ENCODE results near the gene IER5. TPM values are rescaled to one million over a fixed set of nuclear protein-coding genes. Genes with fewer than 3 reads are reported as not detected.

Gene IER5
- polyA plus RNA-seq, 1 of the 3 experiments (the other 2 are of a cell fraction): 52.9 TPM

DNA sequence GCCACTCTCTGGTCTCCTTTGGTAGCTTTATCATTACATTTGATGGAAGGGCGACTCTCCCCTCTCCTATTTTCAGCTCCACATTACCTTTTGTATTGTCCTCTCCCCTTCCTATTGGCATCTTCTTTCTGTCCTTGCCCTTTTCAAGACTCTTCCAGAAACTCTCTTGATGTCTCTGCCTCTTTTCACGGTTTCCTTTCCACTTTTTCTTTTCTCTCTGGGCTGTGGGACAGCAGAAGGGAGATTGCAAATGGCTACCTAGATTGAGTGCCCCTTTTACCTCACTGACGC, 17.5 kb downstream of the IER5 start:
- Histone ChIP-seq H3K9me2 (no peaks in the 10 kb centered on the region), H3K36me3 (replicated peaks in 1 of 2; ENCODE audit: control insufficient read depth in 1 of 2, insufficient read depth in 2 of 2, low read length in 1 of 2) (no peaks in the 10 kb centered on the region), H3K79me2 (ENCODE audit: insufficient read depth) (peaks cover 27% of the 10 kb centered on the region), H3K4me1 (ENCODE audit: control insufficient read depth in 1 of 2, insufficient read depth in 2 of 2, low read depth in 1 of 2, low read length in 1 of 2) (peaks cover 40 to 46% of the 10 kb centered on the region in 2 experiments; a peak in 3 of 4 replicates), H3K9me3 (no peaks in the 10 kb centered on the region), H3K9ac (peak overlapping the region; percentile 46; the same call in 1 of the 2 replicates), H3F3A (replicated peaks; ENCODE audit: insufficient read depth) (peaks cover 30% of the 10 kb centered on the region), H3K27ac (ENCODE audit: low read depth in 2 of 2, low read length in 1 of 2) (peak overlapping the region in 1 of 2 experiments; percentile 77; a peak in 3 of 4 replicates), H3K4me2 (peak overlapping the region; percentile 71; the same call in 1 of the 2 replicates), H3K27me3 (ENCODE audit: insufficient read depth) (no peaks in the 10 kb centered on the region), H4K20me1 (ENCODE audit: insufficient read depth) (no peaks in the 10 kb centered on the region), H2AFZ (ENCODE audit: low read depth) (peak overlapping the region; percentile 71), H3K4me3 (ENCODE audit: low read depth in 2 of 2, low read length in 1 of 2) (no peak overlapping the region)
- CTCF ChIA-PET: interaction anchor here (0.7 to 18.5 kb wide), 6 partner anchors 14 to 243 kb away, joined by 3 to 143 read pairs (median 9); no protein-coding TSS in a partner anchor
- 87% methylated on average over 3 of the region's 3 CpGs for WGBS (ENCODE audit: low lambda C conversion rate)
- no peak for TF ChIP-seq GABPA (IDR thresholded peaks at IDR 0.05; ENCODE audit: low read depth)
- TF ChIP-seq FOXM1 (IDR thresholded peaks at IDR 0.05; ENCODE audit: low read depth): no peak
- no peak for TF ChIP-seq MXI1 (IDR thresholded peaks at IDR 0.05; ENCODE audit: low read depth, low read length)
- POLR2A ChIA-PET: interaction anchor here (1.5 to 2.3 kb wide), 5 partner anchors 10 to 180 kb away, joined by 4 to 18 read pairs (median 11); no protein-coding TSS in a partner anchor
- no peak for DNase-seq

DNA sequence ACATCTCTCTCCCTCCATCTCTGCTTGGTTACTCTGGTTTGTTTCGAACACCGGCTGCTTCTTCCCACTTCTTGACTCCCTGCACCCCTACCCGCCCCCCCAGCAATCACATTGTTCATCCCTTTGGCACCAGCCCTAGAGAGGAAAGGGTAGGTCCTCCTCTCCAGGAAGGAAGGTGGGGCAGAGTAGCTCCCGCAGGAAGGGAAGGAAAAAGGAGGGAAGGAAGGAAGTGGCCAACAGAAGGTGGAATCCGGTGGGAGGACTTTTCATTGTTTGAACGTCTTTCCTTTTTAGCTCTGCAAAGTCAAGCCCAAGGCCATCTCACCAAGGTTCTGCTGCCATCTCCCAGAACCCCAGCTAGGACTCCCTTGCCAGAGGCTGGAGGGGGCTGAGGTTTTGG, 18.0 kb downstream of the IER5 start:
- Histone ChIP-seq H4K20me1 (ENCODE audit: insufficient read depth) (no peaks in the 10 kb centered on the region), H3K79me2 (ENCODE audit: insufficient read depth) (peaks cover 27% of the 10 kb centered on the region), H3K27me3 (ENCODE audit: insufficient read depth) (no peaks in the 10 kb centered on the region), H3K36me3 (replicated peaks in 1 of 2; ENCODE audit: control insufficient read depth in 1 of 2, insufficient read depth in 2 of 2, low read length in 1 of 2) (no peaks in the 10 kb centered on the region), H3K9ac (no peak overlapping the region), H3K27ac (ENCODE audit: low read depth in 2 of 2, low read length in 1 of 2) (no peak overlapping the region), H3K4me3 (ENCODE audit: low read depth in 2 of 2, low read length in 1 of 2) (no peak overlapping the region), H3F3A (replicated peaks; ENCODE audit: insufficient read depth) (peaks cover 25% of the 10 kb centered on the region), H3K4me1 (ENCODE audit: control insufficient read depth in 1 of 2, insufficient read depth in 2 of 2, low read depth in 1 of 2, low read length in 1 of 2) (peaks cover 35 to 42% of the 10 kb centered on the region in 2 experiments; a peak in 3 of 4 replicates), H3K9me2 (no peaks in the 10 kb centered on the region), H2AFZ (ENCODE audit: low read depth) (no peak overlapping the region), H3K9me3 (no peaks in the 10 kb centered on the region), H3K4me2 (no peak overlapping the region)
- WGBS (ENCODE audit: low lambda C conversion rate): 87% methylated on average over 6 of the region's 6 CpGs
- POLR2A ChIA-PET: interaction anchor here (1.8 to 2.3 kb wide), 3 partner anchors 10 to 180 kb away, joined by 11 to 18 read pairs (median 13); no protein-coding TSS in a partner anchor
- CTCF ChIA-PET: interaction anchor here (0.7 to 18.5 kb wide), 5 partner anchors 11 to 35 kb away, joined by 3 to 143 read pairs (median 11); no protein-coding TSS in a partner anchor
- no peak for TF ChIP-seq POLR2AphosphoS5 (IDR thresholded peaks at IDR 0.05; ENCODE audit: low read depth, low read length)
- no peak for TF ChIP-seq NRF1 (IDR thresholded peaks at IDR 0.05; ENCODE audit: low read depth, low read length)
- TF ChIP-seq SIN3A (IDR thresholded peaks at IDR 0.05; ENCODE audit: borderline replicate concordance, low read depth, low read length): no peak
- TF ChIP-seq TAF1 (IDR thresholded peaks at IDR 0.05; ENCODE audit: borderline replicate concordance, low read depth, low read length): no peak
- TF ChIP-seq YY1 (IDR thresholded peaks at IDR 0.05; ENCODE audit: low read depth): no peak
- no peak for TF ChIP-seq TCF12 (IDR thresholded peaks at IDR 0.05)
- no peak for TF ChIP-seq MEF2A (IDR thresholded peaks at IDR 0.05; ENCODE audit: borderline replicate concordance, low read depth)
- TF ChIP-seq FOSL2 (IDR thresholded peaks at IDR 0.05; ENCODE audit: borderline replicate concordance, low read depth): no peak
- TF ChIP-seq EZH2phosphoT487 (IDR thresholded peaks at IDR 0.05; ENCODE audit: borderline replicate concordance, low read depth): no peak
- no peak for TF ChIP-seq EP300 (IDR thresholded peaks at IDR 0.05; ENCODE audit: borderline replicate concordance in 1 of 2, low read depth in 1 of 2, low read length in 1 of 2)
- TF ChIP-seq, protein P1, sequence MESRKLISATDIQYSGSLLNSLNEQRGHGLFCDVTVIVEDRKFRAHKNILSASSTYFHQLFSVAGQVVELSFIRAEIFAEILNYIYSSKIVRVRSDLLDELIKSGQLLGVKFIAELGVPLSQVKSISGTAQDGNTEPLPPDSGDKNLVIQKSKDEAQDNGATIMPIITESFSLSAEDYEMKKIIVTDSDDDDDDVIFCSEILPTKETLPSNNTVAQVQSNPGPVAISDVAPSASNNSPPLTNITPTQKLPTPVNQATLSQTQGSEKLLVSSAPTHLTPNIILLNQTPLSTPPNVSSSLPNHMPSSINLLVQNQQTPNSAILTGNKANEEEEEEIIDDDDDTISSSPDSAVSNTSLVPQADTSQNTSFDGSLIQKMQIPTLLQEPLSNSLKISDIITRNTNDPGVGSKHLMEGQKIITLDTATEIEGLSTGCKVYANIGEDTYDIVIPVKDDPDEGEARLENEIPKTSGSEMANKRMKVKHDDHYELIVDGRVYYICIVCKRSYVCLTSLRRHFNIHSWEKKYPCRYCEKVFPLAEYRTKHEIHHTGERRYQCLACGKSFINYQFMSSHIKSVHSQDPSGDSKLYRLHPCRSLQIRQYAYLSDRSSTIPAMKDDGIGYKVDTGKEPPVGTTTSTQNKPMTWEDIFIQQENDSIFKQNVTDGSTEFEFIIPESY (IDR thresholded peaks at IDR 0.05; ENCODE audit: borderline replicate concordance, low read depth): no peak
- TF ChIP-seq ELF1 (IDR thresholded peaks at IDR 0.05): no peak
- no peak for TF ChIP-seq FOXJ3 (CRISPR knock-in tag; IDR thresholded peaks at IDR 0.05)
- no peak for TF ChIP-seq GATA2 (CRISPR knock-in tag; IDR thresholded peaks at IDR 0.05)
- no peak for TF ChIP-seq RFX5 (IDR thresholded peaks at IDR 0.05; ENCODE audit: low read length)
- TF ChIP-seq, protein P2, sequence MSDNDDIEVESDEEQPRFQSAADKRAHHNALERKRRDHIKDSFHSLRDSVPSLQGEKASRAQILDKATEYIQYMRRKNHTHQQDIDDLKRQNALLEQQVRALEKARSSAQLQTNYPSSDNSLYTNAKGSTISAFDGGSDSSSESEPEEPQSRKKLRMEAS (IDR thresholded peaks at IDR 0.05; ENCODE audit: low read depth): no peak
- no peak for DNase-seq
